ENCODE results near the gene ZWILCH.
A peak's percentile ranks its signal among the peaks of the same experiment; 100 is the strongest.

ZWILCH gene

DNA sequence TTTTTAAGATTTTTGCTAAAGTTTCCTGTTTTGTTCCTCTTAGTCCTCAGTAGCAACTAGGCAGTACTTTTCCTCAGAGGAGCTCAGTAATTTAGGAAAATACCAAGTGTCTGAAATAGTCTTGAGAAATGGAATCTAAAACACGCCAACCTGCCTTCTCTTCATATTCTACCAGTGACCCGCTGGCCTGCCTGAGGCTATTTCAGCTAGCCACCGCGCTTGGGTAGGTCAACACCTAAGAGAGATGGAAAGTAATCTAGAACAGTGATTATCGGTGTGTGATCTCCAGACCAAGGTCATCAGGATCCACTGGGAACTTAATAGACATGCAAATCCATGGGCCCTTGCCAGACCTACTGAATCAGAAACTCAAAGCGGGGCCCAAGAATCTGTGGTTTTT, 53.1 kb downstream of the ZWILCH start:
- DNase-seq (ENCODE audit: low read depth, low spot score), result no peak
- TF ChIP-seq, protein P1, sequence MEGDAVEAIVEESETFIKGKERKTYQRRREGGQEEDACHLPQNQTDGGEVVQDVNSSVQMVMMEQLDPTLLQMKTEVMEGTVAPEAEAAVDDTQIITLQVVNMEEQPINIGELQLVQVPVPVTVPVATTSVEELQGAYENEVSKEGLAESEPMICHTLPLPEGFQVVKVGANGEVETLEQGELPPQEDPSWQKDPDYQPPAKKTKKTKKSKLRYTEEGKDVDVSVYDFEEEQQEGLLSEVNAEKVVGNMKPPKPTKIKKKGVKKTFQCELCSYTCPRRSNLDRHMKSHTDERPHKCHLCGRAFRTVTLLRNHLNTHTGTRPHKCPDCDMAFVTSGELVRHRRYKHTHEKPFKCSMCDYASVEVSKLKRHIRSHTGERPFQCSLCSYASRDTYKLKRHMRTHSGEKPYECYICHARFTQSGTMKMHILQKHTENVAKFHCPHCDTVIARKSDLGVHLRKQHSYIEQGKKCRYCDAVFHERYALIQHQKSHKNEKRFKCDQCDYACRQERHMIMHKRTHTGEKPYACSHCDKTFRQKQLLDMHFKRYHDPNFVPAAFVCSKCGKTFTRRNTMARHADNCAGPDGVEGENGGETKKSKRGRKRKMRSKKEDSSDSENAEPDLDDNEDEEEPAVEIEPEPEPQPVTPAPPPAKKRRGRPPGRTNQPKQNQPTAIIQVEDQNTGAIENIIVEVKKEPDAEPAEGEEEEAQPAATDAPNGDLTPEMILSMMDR (IDR thresholded peaks at IDR 0.05; ENCODE audit: low read depth, low read length), result no peak
- in situ Hi-C loops (cut with HindIII; ENCODE audit: low sequenced_read_pairs), result no loop called here
- no peak overlapping the region for H3K4me3 ChIP-seq (ENCODE audit: low read depth, low read length)

- no peak overlapping the region for H3K4me3 ChIP-seq (ENCODE audit: low read depth, low read length)
- TF ChIP-seq, protein P1 (IDR thresholded peaks at IDR 0.05; ENCODE audit: low read depth, low read length), result no peak
- DNase-seq (ENCODE audit: low read depth, low spot score), result no peak
- in situ Hi-C loops (cut with HindIII; ENCODE audit: low sequenced_read_pairs), result no loop called here
Observed at GRCh38 chr15:66560856-66561525, 55.9 kb downstream of the ZWILCH start.

- no peak for DNase-seq (ENCODE audit: low read depth, low spot score)
- in situ Hi-C loops (cut with HindIII; ENCODE audit: low sequenced_read_pairs), result no loop called here
- H3K4me3 ChIP-seq (ENCODE audit: low read depth, low read length), result no peak overlapping the region
- TF ChIP-seq, protein P1 (IDR thresholded peaks at IDR 0.05; ENCODE audit: low read depth, low read length), result no peak
Observed at GRCh38 chr15:66563126-66563525, 58.0 kb downstream of the ZWILCH start.

- H3K4me3 ChIP-seq (ENCODE audit: low read depth, low read length), result no peak overlapping the region
- TF ChIP-seq, protein P1 (IDR thresholded peaks at IDR 0.05; ENCODE audit: low read depth, low read length), result no peak
- no peak for DNase-seq (ENCODE audit: low read depth, low spot score)
- in situ Hi-C loops (cut with HindIII; ENCODE audit: low sequenced_read_pairs), result no loop called here
Observed at GRCh38 chr15:66563566-66564110, 58.5 kb downstream of the ZWILCH start.

- in situ Hi-C loops (cut with HindIII; ENCODE audit: low sequenced_read_pairs), result no loop called here
- H3K4me3 ChIP-seq (ENCODE audit: low read depth, low read length), result no peak overlapping the region
- TF ChIP-seq, protein P1 (IDR thresholded peaks at IDR 0.05; ENCODE audit: low read depth, low read length), result no peak
- DNase-seq (ENCODE audit: low read depth, low spot score), result no peak
Observed at GRCh38 chr15:66564136-66565041, 59.3 kb downstream of the ZWILCH start.

DNA sequence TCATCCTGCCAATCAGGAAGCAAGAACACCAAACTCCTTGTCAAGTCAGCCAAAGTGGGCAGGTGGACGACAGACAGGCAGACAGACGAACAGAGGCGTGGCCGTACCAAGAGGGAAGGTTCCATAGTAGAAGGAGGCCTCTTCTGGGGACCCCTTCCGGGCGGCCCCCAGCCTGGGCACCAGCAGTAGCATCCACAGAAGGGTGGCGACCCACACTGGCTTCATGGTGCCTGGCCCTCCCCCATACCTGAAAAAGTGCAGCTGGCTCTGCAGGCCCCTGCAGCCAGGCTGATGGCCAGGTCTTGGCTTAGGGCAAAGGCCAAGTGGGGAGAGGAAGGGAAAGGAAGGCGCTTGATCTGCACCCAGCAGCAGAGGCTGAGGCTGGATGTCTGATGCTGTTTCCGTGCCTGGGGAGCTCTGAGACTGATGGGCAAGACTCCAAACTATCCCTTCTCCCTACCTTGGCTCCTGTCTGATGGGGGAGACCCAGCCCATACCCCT, 60.1 kb downstream of the ZWILCH start:
- in situ Hi-C loops (cut with HindIII; ENCODE audit: low sequenced_read_pairs), result no loop called here
- H3K4me3 ChIP-seq (ENCODE audit: low read depth, low read length), result peak overlapping the region; percentile 24

More for the DNA sequence above, 60.1 kb downstream of the ZWILCH start:
- TF ChIP-seq, protein P1 (IDR thresholded peaks at IDR 0.05; ENCODE audit: low read depth, low read length), result no peak
- no peak for DNase-seq (ENCODE audit: low read depth, low spot score)

Data from astrocyte of the spinal cord (primary cell).